Stimulated activated CD4-positive, alpha-beta T cell treated with anti-CD3 and anti-CD28 coated beads, Interleukin-4, amount 100 ng/mL, for 1 hour (primary cell): Measurements from ENCODE around the gene TRAPPC11.

Experiments
- DNase-seq: peaks from one replicate; pipeline ENCODE4 v3.0.0-alpha.2; 2020

Gene TRAPPC11

GRCh38 chr4:183760326-183760725 lies 101.2 kb downstream of the TRAPPC11 start:
- no peak for DNase-seq
